ENCODE data around the gene NR1D2. TPM values are rescaled to one million over a fixed set of nuclear protein-coding genes. Genes with fewer than 3 reads are reported as not detected.

Gene NR1D2
- polyA plus RNA-seq, 1 donor from 2014 or later = 12.9 TPM

GRCh38 chr3:23913873-23914743, 31.0 kb upstream of the NR1D2 start:
- H3F3A ChIP-seq (ENCODE audit: insufficient read depth, low read length, poor library complexity, severe bottlenecking) = peaks cover 5% of the 10 kb centered on the region
- no peak overlapping the region for H3K27ac ChIP-seq (ENCODE audit: low read length)
- no peak overlapping the region for H3K9ac ChIP-seq (ENCODE audit: low read length)
- peaks cover 6% of the 10 kb centered on the region for H3K36me3 ChIP-seq (ENCODE audit: insufficient read depth, low read length)
- no peaks in the 10 kb centered on the region for H3K27me3 ChIP-seq (ENCODE audit: insufficient read depth, low read depth, low read length)
- no peaks in the 10 kb centered on the region for H3K9me3 ChIP-seq (ENCODE audit: low read length)
- peak overlapping the region; percentile 98 for H3K4me2 ChIP-seq (ENCODE audit: low read length)
- no peak for TF ChIP-seq MXI1 (conservative IDR thresholded peaks at IDR 0.05; ENCODE audit: poor library complexity, severe bottlenecking)
- no peak for TF ChIP-seq REST (IDR thresholded peaks at IDR 0.05; ENCODE audit: borderline replicate concordance)
- TF ChIP-seq CTCF (IDR thresholded peaks at IDR 0.05; ENCODE audit: poor library complexity, severe bottlenecking) = no peak
- no peak for TF ChIP-seq SMC3 (conservative IDR thresholded peaks at IDR 0.05; ENCODE audit: poor library complexity)
- no peak for TF ChIP-seq RAD21 (conservative IDR thresholded peaks at IDR 0.05)
- no peak for TF ChIP-seq TAF1 (IDR thresholded peaks at IDR 0.05; ENCODE audit: low read depth)
- no peak for TF ChIP-seq EP300 (conservative IDR thresholded peaks at IDR 0.05; ENCODE audit: poor library complexity, severe bottlenecking)
- TF ChIP-seq EZH2 (IDR thresholded peaks at IDR 0.05; ENCODE audit: borderline replicate concordance, insufficient read depth, low read length, poor library complexity, severe bottlenecking) = no peak
- H3K9me2 ChIP-seq (ENCODE audit: insufficient read depth, low read length) = no peaks in the 10 kb centered on the region
- peaks cover 47% of the 10 kb centered on the region for H3K79me2 ChIP-seq (replicated peaks; ENCODE audit: insufficient read depth, low read length)
- no peaks in the 10 kb centered on the region for H4K20me1 ChIP-seq (ENCODE audit: insufficient read depth)
- H2AFZ ChIP-seq (ENCODE audit: low read depth, low read length) = no peak overlapping the region
- H3K4me3 ChIP-seq (ENCODE audit: low read length) = peak overlapping the region; percentile 89

GRCh38 chr3:23915537-23916108, 29.5 kb upstream of the NR1D2 start:
- H2AFZ ChIP-seq (ENCODE audit: low read depth, low read length) = peak overlapping the region; percentile 84
- H3K4me2 ChIP-seq (ENCODE audit: low read length) = peak overlapping the region; percentile 98
- peak overlapping the region; percentile 92 for H3K27ac ChIP-seq (ENCODE audit: low read length)
- H3K79me2 ChIP-seq (replicated peaks; ENCODE audit: insufficient read depth, low read length) = peaks cover 47% of the 10 kb centered on the region
- peaks cover 5% of the 10 kb centered on the region for H3F3A ChIP-seq (ENCODE audit: insufficient read depth, low read length, poor library complexity, severe bottlenecking)
- no peaks in the 10 kb centered on the region for H3K9me3 ChIP-seq (ENCODE audit: low read length)
- peaks cover 6% of the 10 kb centered on the region for H3K36me3 ChIP-seq (ENCODE audit: insufficient read depth, low read length)
- no peaks in the 10 kb centered on the region for H3K27me3 ChIP-seq (ENCODE audit: insufficient read depth, low read depth, low read length)
- peak overlapping the region; percentile 89 for H3K4me3 ChIP-seq (ENCODE audit: low read length)
- TF ChIP-seq EZH2 (IDR thresholded peaks at IDR 0.05; ENCODE audit: borderline replicate concordance, insufficient read depth, low read length, poor library complexity, severe bottlenecking) = no peak
- no peak for TF ChIP-seq EP300 (conservative IDR thresholded peaks at IDR 0.05; ENCODE audit: poor library complexity, severe bottlenecking)
- TF ChIP-seq CTCF (IDR thresholded peaks at IDR 0.05; ENCODE audit: poor library complexity, severe bottlenecking) = no peak
- TF ChIP-seq MXI1 (conservative IDR thresholded peaks at IDR 0.05; ENCODE audit: poor library complexity, severe bottlenecking) = no peak
- TF ChIP-seq POLR2AphosphoS5 (IDR thresholded peaks at IDR 0.05) = no peak
- peak overlapping the region; percentile 97 for H3K9ac ChIP-seq (ENCODE audit: low read length)
- H3K9me2 ChIP-seq (ENCODE audit: insufficient read depth, low read length) = no peaks in the 10 kb centered on the region
- H4K20me1 ChIP-seq (ENCODE audit: insufficient read depth) = no peaks in the 10 kb centered on the region

All from neural cell (in vitro differentiated cells).